ENCODE results near the gene TBC1D23. TPM values are rescaled to one million over a fixed set of nuclear protein-coding genes. Genes with fewer than 3 reads are reported as not detected.

Gene TBC1D23
- total and polyA plus RNA-seq, 2 of the 13 experiments (the other 11 are each of a cell fraction or from before 2014, with no cell fraction given), result 28.7 to 35.4 TPM

- no peak for TF ChIP-seq MYPOP (CRISPR knock-in tag; IDR thresholded peaks at IDR 0.05)
- TF ChIP-seq TCF7 (IDR thresholded peaks at IDR 0.05; ENCODE audit: low read depth), result peak; percentile 77
Observed at GRCh38 chr3:100277255-100277800, 16.5 kb downstream of the TBC1D23 start (continued).

GRCh38 chr3:100278910-100279309 lies 18.1 kb downstream of the TBC1D23 start:
- BruUV-seq (replicated peaks), result no TSS peak
- H3K27me3 ChIP-seq (ENCODE audit: control insufficient read depth in 1 of 2, insufficient read depth in 2 of 2, low read length in 2 of 2), result no peaks in the 10 kb centered on the region
- no peak for TF ChIP-seq TBX3 (IDR thresholded peaks at IDR 0.05; ENCODE audit: borderline replicate concordance)
- TF ChIP-seq ZNF362 (CRISPR knock-in tag; IDR thresholded peaks at IDR 0.05; ENCODE audit: borderline replicate concordance), result no peak
- TF ChIP-seq PRPF4 (IDR thresholded peaks at IDR 0.05; ENCODE audit: low read depth, low read length, poor library complexity, severe bottlenecking), result no peak
- TF ChIP-seq MZF1 (CRISPR knock-in tag; IDR thresholded peaks at IDR 0.05; ENCODE audit: borderline replicate concordance), result no peak
- TF ChIP-seq ATF1 (CRISPR knock-in tag; IDR thresholded peaks at IDR 0.05), result no peak
- TF ChIP-seq ERF (CRISPR knock-in tag; IDR thresholded peaks at IDR 0.05), result no peak
- intact Hi-C loops (cut with micrococcal nuclease; ENCODE audit: unreplicated experiment) (no loop called here), in situ Hi-C loops (cut with HindIII; ENCODE audit: extremely low pct_ligation_motif_present, low pct_unique_long_range_greater_than_20kb) (no loop called here)
- peaks cover 16% of the 10 kb centered on the region for H3K4me1 ChIP-seq (ENCODE audit: insufficient read depth, low read length)
- no peak overlapping the region for H2AFZ ChIP-seq (ENCODE audit: low read length)
- no peak overlapping the region for H3K27ac ChIP-seq (ENCODE audit: extremely low read length, insufficient read depth, low read length)
- peaks cover 2 to 28% of the 10 kb centered on the region in 2 experiments for H3K36me3 ChIP-seq (replicated peaks in 1 of 2; ENCODE audit: control insufficient read depth in 1 of 2, insufficient read depth in 2 of 2, low read length in 2 of 2)
- CTCF ChIA-PET (ENCODE audit: low intra/inter-chr PET ratio, low total read pairs), result no interaction called here
- 100% methylated on average over 2 of the region's 2 CpGs for WGBS (ENCODE audit: low lambda C conversion rate)
- ATAC-seq (no peak), DNase-seq (ENCODE audit: low spot score) (no peak), FAIRE-seq (no peak)
- H3K9ac ChIP-seq (ENCODE audit: insufficient read depth, low read depth, low read length), result no peak overlapping the region
- no peak overlapping the region for H3K4me2 ChIP-seq (ENCODE audit: low read depth, low read length)
- POLR2A ChIA-PET, result no interaction called here
- peaks cover 9% of the 10 kb centered on the region for H4K20me1 ChIP-seq (ENCODE audit: insufficient read depth, low read length)
- no peak overlapping the region for H3K4me3 ChIP-seq (replicated peaks in 1 of 3; ENCODE audit: insufficient read depth in 1 of 3, low read depth in 2 of 3, low read length in 3 of 3)
- H3K79me2 ChIP-seq (ENCODE audit: insufficient read depth, low read length), result peaks cover 48% of the 10 kb centered on the region
- no peaks in the 10 kb centered on the region for H3K9me3 ChIP-seq (ENCODE audit: low read length)

All from HepG2 (cell line).